Gastrocnemius medialis (tissue), 4 donors: ENCODE measurements around the gene TM4SF5.

Source experiments
- POLR2A ChIP-seq, 2 donors: fragments of 450-650 bp; IDR thresholded peaks; one replicate each; pipeline ENCODE4 v1.6.1; 2017; ENCODE audit warnings: antibody characterized with exemption in 2 of 2, mild to moderate bottlenecking in 2 of 2, moderate library complexity in 2 of 2
- TF ChIP-seq, protein P1 (sequence below), 5 experiments: fragments of 450-650 bp in 3 of 5; fragments of 200-600 bp in 2 of 5; sonication (generic) in 2 of 5; IDR thresholded peaks in 4 of 5; conservative IDR thresholded peaks in 1 of 5; 1 replicate in 4 of 5; 2 replicates in 1 of 5; pipeline ENCODE4 v1.5.1; 2016 to 2019; ENCODE audit warnings: antibody characterized with exemption in 5 of 5, mild to moderate bottlenecking in 3 of 5, moderate library complexity in 3 of 5

DNA sequence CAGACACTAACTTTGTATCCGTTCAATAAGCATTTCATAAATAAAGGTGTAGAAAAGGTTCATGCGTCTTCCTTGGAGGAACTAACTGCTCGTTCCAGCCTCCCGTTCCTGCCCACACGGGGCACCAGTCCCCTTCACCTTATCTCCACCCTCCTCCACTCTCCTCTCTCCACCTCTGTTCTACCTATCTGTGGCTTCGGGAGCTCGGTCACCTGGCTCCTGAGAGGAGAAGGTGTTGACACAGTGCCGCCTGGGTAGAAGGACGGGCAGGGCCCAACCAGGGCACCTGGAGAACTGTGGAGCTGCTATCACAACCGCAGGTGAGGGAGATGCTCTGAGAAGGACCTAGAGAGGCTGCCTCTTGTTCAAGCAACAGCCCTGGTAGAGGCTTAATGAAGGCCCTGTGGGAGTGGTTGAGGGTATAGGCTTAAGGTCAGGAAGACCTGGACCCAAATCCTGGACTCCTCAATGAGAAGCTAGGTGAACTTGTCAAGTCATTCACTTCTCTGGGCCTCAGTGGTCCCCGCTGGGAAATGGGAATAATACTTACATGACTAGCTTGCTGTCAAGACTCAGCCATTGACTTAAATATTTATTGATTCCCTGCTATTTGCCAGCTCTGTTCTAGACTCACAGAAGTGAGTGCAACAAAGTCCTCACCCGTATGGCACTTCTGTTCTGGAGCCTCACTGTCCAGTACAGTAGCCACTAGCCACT is 51.8 kb downstream of the TM4SF5 start:
- TF ChIP-seq, protein P1, sequence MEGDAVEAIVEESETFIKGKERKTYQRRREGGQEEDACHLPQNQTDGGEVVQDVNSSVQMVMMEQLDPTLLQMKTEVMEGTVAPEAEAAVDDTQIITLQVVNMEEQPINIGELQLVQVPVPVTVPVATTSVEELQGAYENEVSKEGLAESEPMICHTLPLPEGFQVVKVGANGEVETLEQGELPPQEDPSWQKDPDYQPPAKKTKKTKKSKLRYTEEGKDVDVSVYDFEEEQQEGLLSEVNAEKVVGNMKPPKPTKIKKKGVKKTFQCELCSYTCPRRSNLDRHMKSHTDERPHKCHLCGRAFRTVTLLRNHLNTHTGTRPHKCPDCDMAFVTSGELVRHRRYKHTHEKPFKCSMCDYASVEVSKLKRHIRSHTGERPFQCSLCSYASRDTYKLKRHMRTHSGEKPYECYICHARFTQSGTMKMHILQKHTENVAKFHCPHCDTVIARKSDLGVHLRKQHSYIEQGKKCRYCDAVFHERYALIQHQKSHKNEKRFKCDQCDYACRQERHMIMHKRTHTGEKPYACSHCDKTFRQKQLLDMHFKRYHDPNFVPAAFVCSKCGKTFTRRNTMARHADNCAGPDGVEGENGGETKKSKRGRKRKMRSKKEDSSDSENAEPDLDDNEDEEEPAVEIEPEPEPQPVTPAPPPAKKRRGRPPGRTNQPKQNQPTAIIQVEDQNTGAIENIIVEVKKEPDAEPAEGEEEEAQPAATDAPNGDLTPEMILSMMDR (IDR thresholded peaks at IDR 0.05 in 4 of 5, conservative IDR thresholded peaks at IDR 0.05 in 1 of 5) = no peak
- no peak for TF ChIP-seq POLR2A (IDR thresholded peaks at IDR 0.05)
